GM12878 (cell line): ENCODE data around the gene PLET1. TPM values are rescaled to one million over a fixed set of nuclear protein-coding genes. Genes with fewer than 3 reads are reported as not detected.

ENCODE experiments used
- ATAC-seq: fragments of 200-7000 bp; cut with Tn5 transposase; 3 replicates; pipeline ENCODE4 v1.9.1; 2020; ENCODE audit warnings: mild to moderate bottlenecking, moderate library complexity
- BruUV-seq: library from RNA; stranded (reverse); fragments of 400-500 nt; replicated peaks from 2 replicates; lab custom pipeline; 2021; lab: Mats Ljungman, UMichigan
- CTCF ChIA-PET: fragments of 300-600 bp; sonication (Branson Sonifier 250); formaldehyde crosslinking; extraction: SDS; loops from one replicate; lab custom pipeline; 2021; ENCODE audit warnings: inconsistent platforms; lab: Yijun Ruan, JAX
- POLR2A ChIA-PET: fragments of 350-600 bp; formaldehyde crosslinking; extraction: SDS; loops from one replicate; lab custom pipeline; 2021; ENCODE audit warnings: inconsistent platforms; lab: Charles Lee
- RAD21 ChIA-PET: fragments of 300-600 bp; sonication (Branson Sonifier 250); formaldehyde crosslinking; loops from one replicate; lab custom pipeline; 2023; ENCODE audit warnings: antibody characterized with exemption; ENCODE audit not compliant: unreplicated experiment; lab: Charles Lee
- SMC1A ChIA-PET: fragments of 300-600 bp; sonication (Branson Sonifier 250); formaldehyde crosslinking; loops from one replicate; lab custom pipeline; 2023; ENCODE audit not compliant: unreplicated experiment, uncharacterized antibody; lab: Charles Lee
- DNase-seq: peaks from one replicate; pipeline ENCODE4 v3.0.0-alpha.2; 2011; ENCODE audit warnings: low read depth, low spot score
- FAIRE-seq: peaks from 3 replicates; lab custom pipeline; 2011; peaks lifted over from hg19 to GRCh38; lab: Jason Lieb, UNC
- H2AFZ ChIP-seq: 2 replicates; pipeline ENCODE4 v1.6.0; 2011; ENCODE audit warnings: low read depth, low read length, control low read depth; ENCODE audit not compliant: control insufficient read depth
- H3K27ac ChIP-seq: 2 replicates; pipeline ENCODE4 v1.5.1; 2011; ENCODE audit warnings: control low read depth; ENCODE audit not compliant: control insufficient read depth, insufficient read depth
- H3K27me3 ChIP-seq, 2 experiments: replicated peaks in 1 of 2; 2 replicates each; pipeline versions ENCODE4 v1.6.0 to v1.6.1; 2011; ENCODE audit warnings: low read length in 1 of 2; ENCODE audit not compliant: control insufficient read depth in 2 of 2, insufficient read depth in 2 of 2
- H3K36me3 ChIP-seq, 2 experiments: 2 replicates each; pipeline ENCODE4 v1.5.1; 2011; ENCODE audit warnings: low read length in 1 of 2; ENCODE audit not compliant: control insufficient read depth in 2 of 2, insufficient read depth in 2 of 2
- H3K4me1 ChIP-seq: 2 replicates; pipeline ENCODE4 v1.6.1; 2011; ENCODE audit warnings: mild to moderate bottlenecking, low read length, moderate library complexity, mixed read lengths; ENCODE audit not compliant: control insufficient read depth, insufficient read depth
- H3K4me2 ChIP-seq: 2 replicates; pipeline ENCODE4 v1.6.0; 2011; ENCODE audit warnings: control low read depth; ENCODE audit not compliant: control insufficient read depth, insufficient read depth
- H3K4me3 ChIP-seq: fragments of 200-600 bp; sonication (generic); 2 replicates; pipeline ENCODE4 v1.5.1; 2016
- H3K79me2 ChIP-seq: 2 replicates; pipeline ENCODE4 v1.6.0; 2011; ENCODE audit warnings: low read length; ENCODE audit not compliant: control insufficient read depth, insufficient read depth
- H3K9ac ChIP-seq: 2 replicates; pipeline ENCODE4 v1.8.0; 2011; ENCODE audit warnings: low read length, control low read depth, mixed read lengths; ENCODE audit not compliant: control insufficient read depth, insufficient read depth
- H3K9me3 ChIP-seq: replicated peaks from 3 replicates; pipeline ENCODE4 v1.5.1; 2011; ENCODE audit warnings: mild to moderate bottlenecking, low read length; ENCODE audit not compliant: control insufficient read depth, insufficient read depth
- H4K20me1 ChIP-seq: 2 replicates; pipeline ENCODE4 v1.6.0; 2011; ENCODE audit not compliant: control insufficient read depth, insufficient read depth
- DPF2 ChIP-seq: fragments of 450-650 bp; IDR thresholded peaks from 2 replicates; pipeline ENCODE4 v1.6.1; 2017; ENCODE audit warnings: mild to moderate bottlenecking
- NFYA ChIP-seq: IDR thresholded peaks from 2 replicates; pipeline ENCODE4 v1.6.1; 2011; ENCODE audit warnings: low read depth, mild to moderate bottlenecking, low read length, improper control_type of control experiment, borderline replicate concordance
- NRF1 ChIP-seq: conservative IDR thresholded peaks from 2 replicates; pipeline ENCODE4 v1.6.1; 2011; ENCODE audit warnings: mild to moderate bottlenecking, low read depth, low read length, improper control_type of control experiment
- PAX8 ChIP-seq: fragments of 450-650 bp; IDR thresholded peaks from 2 replicates; pipeline ENCODE4 v1.6.1; 2017; ENCODE audit warnings: mild to moderate bottlenecking, moderate library complexity
- PML ChIP-seq: IDR thresholded peaks from 2 replicates; pipeline ENCODE4 v1.6.1; 2012; ENCODE audit warnings: low read length, inconsistent platforms
- POLR2AphosphoS5 ChIP-seq: IDR thresholded peaks from 2 replicates; pipeline ENCODE4 v1.6.1; 2011; ENCODE audit warnings: mild to moderate bottlenecking, low read length, inconsistent platforms
- RAD21 ChIP-seq: IDR thresholded peaks from 2 replicates; pipeline ENCODE4 v1.6.1; 2011; ENCODE audit warnings: mild to moderate bottlenecking, low read depth, low read length, moderate library complexity; ENCODE audit not compliant: insufficient read depth
- SIN3A ChIP-seq: IDR thresholded peaks from 2 replicates; pipeline ENCODE4 v1.6.1; 2012; ENCODE audit warnings: low read depth, low read length, improper control_type of control experiment
- SREBF1 ChIP-seq: IDR thresholded peaks from 2 replicates; pipeline ENCODE4 v1.6.1; 2012; ENCODE audit warnings: mild to moderate bottlenecking, low read length
- SUZ12 ChIP-seq: fragments of 200-600 bp; sonication (generic); IDR thresholded peaks from one replicate; pipeline ENCODE4 v1.6.1; 2018; ENCODE audit warnings: antibody characterized with exemption, mild to moderate bottlenecking; ENCODE audit not compliant: unreplicated experiment
- TCF3 ChIP-seq: IDR thresholded peaks from 2 replicates; pipeline ENCODE4 v1.6.1; 2012; ENCODE audit warnings: low read depth, mild to moderate bottlenecking, low read length, borderline replicate concordance; ENCODE audit not compliant: insufficient read depth
- ZNF274 ChIP-seq: IDR thresholded peaks from one replicate; pipeline ENCODE4 v1.8.0; 2011; ENCODE audit not compliant: insufficient read length, insufficient read depth
- in situ Hi-C: fragments of 300-500 bp; cut with MboI; formaldehyde crosslinking; loops from 9 replicates; pipeline ENCODE4 v1.14.3; 2018; ENCODE audit warnings: mixed read lengths
- intact Hi-C: fragments of 100-400 bp; cut with micrococcal nuclease; formaldehyde crosslinking; loops from one replicate; pipeline ENCODE4 v1.14.2; 2022; ENCODE audit not compliant: unreplicated experiment
- polyA plus RNA-seq, 11 experiments: library from polyadenylated mRNA; depleted of rRNA in 4 of 11; unstranded in 6 of 11; stranded (reverse) in 5 of 11; fragments of >200 nt; fragmentation: Nextera tagmentation in 4 of 11; fragmentation: Illumina TruSeq in 1 of 11; extraction: Ambion mirVana in 4 of 11; extraction: Trizol in 1 of 11; gene quantifications; 1 replicate in 1 of 11; 2 replicates in 10 of 11; pipeline versions ENCODE4 v1.2.1 to v1.2.3, GENCODE V29; 2011 to 2016; ENCODE audit warnings: inconsistent platforms in 2 of 11, missing spikeins in 2 of 11, low read depth in 1 of 11
- total RNA-seq, 4 experiments: library from RNA; depleted of rRNA in 3 of 4; stranded (reverse); fragments of >200 nt in 3 of 4; fragmentation: Illumina TruSeq in 1 of 4; extraction: Trizol in 1 of 4; gene quantifications; 2 replicates each; pipeline versions ENCODE4 v1.2.1 to v1.2.3, GENCODE V29; 2013 to 2021
- TF ChIP-seq, protein P1 (sequence below): fragments of 150-350 bp; IDR thresholded peaks from 2 replicates; pipeline ENCODE4 v1.6.1; 2016; ENCODE audit warnings: low read depth, low read length
- TF ChIP-seq, protein P2 (sequence below): fragments of 450-650 bp; formaldehyde crosslinking; IDR thresholded peaks from 2 replicates; pipeline ENCODE4 v1.4.0; 2022; ENCODE audit warnings: mild to moderate bottlenecking, moderate library complexity

The PLET1 gene
- total and polyA plus RNA-seq, 10 of the 15 experiments (the other 5 are each of a cell fraction or from before 2014, with no cell fraction given): not detected

DNA sequence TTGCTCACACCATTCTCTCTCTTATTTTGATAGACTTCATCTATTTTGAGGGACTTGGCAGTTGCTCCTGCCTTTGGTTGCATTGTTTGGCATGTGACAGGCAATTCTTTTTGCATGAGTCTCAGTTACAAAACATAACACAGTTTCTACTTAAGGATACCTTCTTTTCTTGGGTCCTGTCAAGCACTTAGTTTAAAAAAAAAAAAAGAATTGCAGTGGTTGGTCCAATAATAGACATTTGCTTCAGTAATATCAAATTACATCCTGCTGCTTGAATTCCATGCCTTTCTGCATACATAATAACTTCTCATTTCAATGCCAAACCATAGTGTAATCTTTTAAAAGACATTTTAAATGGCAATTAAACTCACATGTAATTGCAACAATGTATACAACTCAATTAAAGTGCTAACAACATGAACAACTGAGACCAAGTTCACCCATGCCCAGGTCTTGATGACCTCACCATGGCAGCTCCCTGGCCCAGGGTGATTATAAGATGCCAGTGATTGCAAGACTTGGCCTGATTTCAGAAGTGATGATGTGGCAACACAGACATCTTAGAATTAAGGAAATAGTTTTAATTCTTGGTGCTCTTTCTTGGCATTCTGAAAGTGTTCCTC lies 32.2 kb upstream of the PLET1 start:
- ChIA-PET POLR2A (no interaction called here), CTCF (interaction anchor here (0.9 to 1.6 kb wide), 4 partner anchors 292 to 997 kb away, joined by 3 to 6 read pairs (median 4); no protein-coding TSS in a partner anchor), RAD21 (no interaction called here), SMC1A (interaction anchor here (1.4 kb wide), 1 partner anchor 996 kb away, joined by 4 read pairs; no protein-coding TSS in a partner anchor)
- intact Hi-C loops: no loop called here
- no TSS peak for BruUV-seq
- Histone ChIP-seq H3K9me3 (no peaks in the 10 kb centered on the region), H3K27me3 (no peaks in the 10 kb centered on the region), H3K79me2 (no peaks in the 10 kb centered on the region), H3K4me1 (peaks cover 4% of the 10 kb centered on the region; the same call in 1 of the 2 replicates), H3K4me2 (no peak overlapping the region), H3K4me3 (no peak overlapping the region), H3K9ac (no peak overlapping the region), H2AFZ (no peak overlapping the region), H3K27ac (no peak overlapping the region), H4K20me1 (no peaks in the 10 kb centered on the region), H3K36me3 (no peaks in the 10 kb centered on the region)
- in situ Hi-C loops: no loop called here
- ATAC-seq (no peak), DNase-seq (no peak), FAIRE-seq (no peak)
- TF ChIP-seq SUZ12 (no peak), POLR2AphosphoS5 (no peak), TCF3 (no peak), SREBF1 (no peak), SIN3A (no peak), DPF2 (no peak), NFYA (no peak), PAX8 (no peak), NRF1 (no peak), ZNF274 (no peak), PML (no peak), RAD21 (no peak)
- TF ChIP-seq, protein P1, sequence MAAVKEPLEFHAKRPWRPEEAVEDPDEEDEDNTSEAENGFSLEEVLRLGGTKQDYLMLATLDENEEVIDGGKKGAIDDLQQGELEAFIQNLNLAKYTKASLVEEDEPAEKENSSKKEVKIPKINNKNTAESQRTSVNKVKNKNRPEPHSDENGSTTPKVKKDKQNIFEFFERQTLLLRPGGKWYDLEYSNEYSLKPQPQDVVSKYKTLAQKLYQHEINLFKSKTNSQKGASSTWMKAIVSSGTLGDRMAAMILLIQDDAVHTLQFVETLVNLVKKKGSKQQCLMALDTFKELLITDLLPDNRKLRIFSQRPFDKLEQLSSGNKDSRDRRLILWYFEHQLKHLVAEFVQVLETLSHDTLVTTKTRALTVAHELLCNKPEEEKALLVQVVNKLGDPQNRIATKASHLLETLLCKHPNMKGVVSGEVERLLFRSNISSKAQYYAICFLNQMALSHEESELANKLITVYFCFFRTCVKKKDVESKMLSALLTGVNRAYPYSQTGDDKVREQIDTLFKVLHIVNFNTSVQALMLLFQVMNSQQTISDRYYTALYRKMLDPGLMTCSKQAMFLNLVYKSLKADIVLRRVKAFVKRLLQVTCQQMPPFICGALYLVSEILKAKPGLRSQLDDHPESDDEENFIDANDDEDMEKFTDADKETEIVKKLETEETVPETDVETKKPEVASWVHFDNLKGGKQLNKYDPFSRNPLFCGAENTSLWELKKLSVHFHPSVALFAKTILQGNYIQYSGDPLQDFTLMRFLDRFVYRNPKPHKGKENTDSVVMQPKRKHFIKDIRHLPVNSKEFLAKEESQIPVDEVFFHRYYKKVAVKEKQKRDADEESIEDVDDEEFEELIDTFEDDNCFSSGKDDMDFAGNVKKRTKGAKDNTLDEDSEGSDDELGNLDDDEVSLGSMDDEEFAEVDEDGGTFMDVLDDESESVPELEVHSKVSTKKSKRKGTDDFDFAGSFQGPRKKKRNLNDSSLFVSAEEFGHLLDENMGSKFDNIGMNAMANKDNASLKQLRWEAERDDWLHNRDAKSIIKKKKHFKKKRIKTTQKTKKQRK: no peak
- TF ChIP-seq, protein P2, sequence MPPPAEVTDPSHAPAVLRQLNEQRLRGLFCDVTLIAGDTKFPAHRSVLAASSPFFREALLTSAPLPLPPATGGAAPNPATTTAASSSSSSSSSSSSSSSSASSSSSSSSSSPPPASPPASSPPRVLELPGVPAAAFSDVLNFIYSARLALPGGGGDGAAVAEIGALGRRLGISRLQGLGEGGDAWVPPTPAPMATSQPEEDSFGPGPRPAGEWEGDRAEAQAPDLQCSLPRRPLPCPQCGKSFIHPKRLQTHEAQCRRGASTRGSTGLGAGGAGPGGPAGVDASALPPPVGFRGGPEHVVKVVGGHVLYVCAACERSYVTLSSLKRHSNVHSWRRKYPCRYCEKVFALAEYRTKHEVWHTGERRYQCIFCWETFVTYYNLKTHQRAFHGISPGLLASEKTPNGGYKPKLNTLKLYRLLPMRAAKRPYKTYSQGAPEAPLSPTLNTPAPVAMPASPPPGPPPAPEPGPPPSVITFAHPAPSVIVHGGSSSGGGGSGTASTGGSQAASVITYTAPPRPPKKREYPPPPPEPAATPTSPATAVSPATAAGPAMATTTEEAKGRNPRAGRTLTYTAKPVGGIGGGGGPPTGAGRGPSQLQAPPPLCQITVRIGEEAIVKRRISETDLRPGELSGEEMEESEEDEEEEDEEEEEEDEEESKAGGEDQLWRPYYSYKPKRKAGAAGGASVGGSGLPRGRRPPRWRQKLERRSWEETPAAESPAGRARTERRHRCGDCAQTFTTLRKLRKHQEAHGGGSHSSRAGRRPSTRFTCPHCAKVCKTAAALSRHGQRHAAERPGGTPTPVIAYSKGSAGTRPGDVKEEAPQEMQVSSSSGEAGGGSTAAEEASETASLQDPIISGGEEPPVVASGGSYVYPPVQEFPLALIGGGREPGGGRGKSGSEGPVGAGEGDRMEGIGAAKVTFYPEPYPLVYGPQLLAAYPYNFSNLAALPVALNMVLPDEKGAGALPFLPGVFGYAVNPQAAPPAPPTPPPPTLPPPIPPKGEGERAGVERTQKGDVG (CRISPR knock-in tag): no peak
